Left ventricle myocardium inferior (tissue), 1 donor: Measurements from ENCODE around the gene NUP205. TPM values are rescaled to one million over a fixed set of nuclear protein-coding genes. Genes with fewer than 3 reads are reported as not detected.

Experiments used
- DNase-seq: peaks from one replicate; pipeline ENCODE4 v3.0.0-alpha.2; 2020
- H3K27ac ChIP-seq: fragments of 200-600 bp; replicated peaks from 2 replicates; pipeline ENCODE4 v1.8.0; 2021
- H3K27me3 ChIP-seq: fragments of 200-600 bp; 2 replicates; pipeline ENCODE4 v1.8.0; 2021; ENCODE audit warnings: low read depth
- H3K36me3 ChIP-seq: fragments of 200-600 bp; 2 replicates; pipeline ENCODE4 v1.8.0; 2021
- H3K4me1 ChIP-seq: fragments of 200-600 bp; 2 replicates; pipeline ENCODE4 v1.8.0; 2021
- H3K4me3 ChIP-seq: fragments of 200-600 bp; 2 replicates; pipeline ENCODE4 v1.8.0; 2021; ENCODE audit warnings: mild to moderate bottlenecking, moderate library complexity
- H3K9me3 ChIP-seq: fragments of 200-600 bp; replicated peaks from 2 replicates; pipeline ENCODE4 v1.8.0; 2021
- CTCF ChIP-seq: fragments of 200-600 bp; IDR thresholded peaks from 2 replicates; pipeline ENCODE4 v1.8.0; 2021; ENCODE audit warnings: antibody characterized with exemption, mild to moderate bottlenecking, borderline replicate concordance
- intact Hi-C: fragments of 100-400 bp; cut with micrococcal nuclease; formaldehyde crosslinking; loops from one replicate; pipeline ENCODE4 v1.11.0; 2022
- total RNA-seq: library from RNA; stranded (reverse); fragmentation: NEBNext Ultra II Directional; extraction: Animal tissue kit (Norgen Biotek cat#: 25700); gene quantifications from one replicate; pipeline ENCODE4 v1.2.1, GENCODE V29; 2021
- donor health status: DM: no; HTN: yes; CAD: no; lungs with severe emphysema.

Gene NUP205
- total RNA-seq, 1 donor from 2014 or later = 14.3 TPM

- no peaks in the 10 kb centered on the region for H3K36me3 ChIP-seq
- H3K27me3 ChIP-seq = no peaks in the 10 kb centered on the region
- H3K9me3 ChIP-seq = no peaks in the 10 kb centered on the region
- H3K27ac ChIP-seq = peak overlapping the region; percentile 74
- no peak overlapping the region for H3K4me3 ChIP-seq
- H3K4me1 ChIP-seq = peaks cover 68% of the 10 kb centered on the region
- intact Hi-C loops = no loop called here
- no peak for TF ChIP-seq CTCF
- DNase-seq = no peak
Measured at GRCh38 chr7:135681762-135682161, 124.0 kb downstream of the NUP205 start.

GRCh38 chr7:135682191-135682590 is 124.5 kb downstream of the NUP205 start:
- intact Hi-C loops = no loop called here
- Histone ChIP-seq H3K27me3 (no peaks in the 10 kb centered on the region), H3K9me3 (no peaks in the 10 kb centered on the region), H3K4me1 (peaks cover 64% of the 10 kb centered on the region), H3K36me3 (no peaks in the 10 kb centered on the region), H3K4me3 (no peak overlapping the region), H3K27ac (peak overlapping the region; percentile 74)
- no peak for TF ChIP-seq CTCF
- DNase-seq = no peak

GRCh38 chr7:135683609-135684008 is 125.9 kb downstream of the NUP205 start:
- Histone ChIP-seq H3K4me3 (no peak overlapping the region), H3K36me3 (no peaks in the 10 kb centered on the region), H3K27ac (peak overlapping the region; percentile 2), H3K27me3 (no peaks in the 10 kb centered on the region), H3K9me3 (no peaks in the 10 kb centered on the region), H3K4me1 (peaks cover 50% of the 10 kb centered on the region)
- no peak for TF ChIP-seq CTCF
- intact Hi-C loops = no loop called here
- DNase-seq = no peak

- intact Hi-C loops = no loop called here
- Histone ChIP-seq H3K27ac (no peak overlapping the region), H3K4me1 (peaks cover 45% of the 10 kb centered on the region), H3K36me3 (peaks cover 5% of the 10 kb centered on the region), H3K9me3 (no peaks in the 10 kb centered on the region), H3K4me3 (no peak overlapping the region), H3K27me3 (no peaks in the 10 kb centered on the region)
- DNase-seq = no peak
- no peak for TF ChIP-seq CTCF
Measured at GRCh38 chr7:135684136-135684535, 126.4 kb downstream of the NUP205 start.

- DNase-seq = no peak
- H3K27ac ChIP-seq = no peak overlapping the region
- H3K27me3 ChIP-seq = no peaks in the 10 kb centered on the region
- TF ChIP-seq CTCF = no peak
- H3K4me1 ChIP-seq = peaks cover 39% of the 10 kb centered on the region
- no peaks in the 10 kb centered on the region for H3K9me3 ChIP-seq
- intact Hi-C loops = no loop called here
- no peak overlapping the region for H3K4me3 ChIP-seq
- H3K36me3 ChIP-seq = peaks cover 11% of the 10 kb centered on the region
Measured at GRCh38 chr7:135684699-135685098, 127.0 kb downstream of the NUP205 start.
